Measurements from ENCODE around the gene AVEN.

Gene AVEN

GRCh38 chr15:34038871-34039789, at the start of gene AVEN:
AVEN (minus strand) TSS chr15:34039204; CDS start chr15:34039046, 158 bp downstream.
- TF ChIP-seq, protein P1, sequence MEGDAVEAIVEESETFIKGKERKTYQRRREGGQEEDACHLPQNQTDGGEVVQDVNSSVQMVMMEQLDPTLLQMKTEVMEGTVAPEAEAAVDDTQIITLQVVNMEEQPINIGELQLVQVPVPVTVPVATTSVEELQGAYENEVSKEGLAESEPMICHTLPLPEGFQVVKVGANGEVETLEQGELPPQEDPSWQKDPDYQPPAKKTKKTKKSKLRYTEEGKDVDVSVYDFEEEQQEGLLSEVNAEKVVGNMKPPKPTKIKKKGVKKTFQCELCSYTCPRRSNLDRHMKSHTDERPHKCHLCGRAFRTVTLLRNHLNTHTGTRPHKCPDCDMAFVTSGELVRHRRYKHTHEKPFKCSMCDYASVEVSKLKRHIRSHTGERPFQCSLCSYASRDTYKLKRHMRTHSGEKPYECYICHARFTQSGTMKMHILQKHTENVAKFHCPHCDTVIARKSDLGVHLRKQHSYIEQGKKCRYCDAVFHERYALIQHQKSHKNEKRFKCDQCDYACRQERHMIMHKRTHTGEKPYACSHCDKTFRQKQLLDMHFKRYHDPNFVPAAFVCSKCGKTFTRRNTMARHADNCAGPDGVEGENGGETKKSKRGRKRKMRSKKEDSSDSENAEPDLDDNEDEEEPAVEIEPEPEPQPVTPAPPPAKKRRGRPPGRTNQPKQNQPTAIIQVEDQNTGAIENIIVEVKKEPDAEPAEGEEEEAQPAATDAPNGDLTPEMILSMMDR (IDR thresholded peaks at IDR 0.05; ENCODE audit: insufficient read depth, missing control alignments): no peak
- FAIRE-seq (no peak), DNase-seq (ENCODE audit: insufficient read length, low spot score) (no peak)

DNA sequence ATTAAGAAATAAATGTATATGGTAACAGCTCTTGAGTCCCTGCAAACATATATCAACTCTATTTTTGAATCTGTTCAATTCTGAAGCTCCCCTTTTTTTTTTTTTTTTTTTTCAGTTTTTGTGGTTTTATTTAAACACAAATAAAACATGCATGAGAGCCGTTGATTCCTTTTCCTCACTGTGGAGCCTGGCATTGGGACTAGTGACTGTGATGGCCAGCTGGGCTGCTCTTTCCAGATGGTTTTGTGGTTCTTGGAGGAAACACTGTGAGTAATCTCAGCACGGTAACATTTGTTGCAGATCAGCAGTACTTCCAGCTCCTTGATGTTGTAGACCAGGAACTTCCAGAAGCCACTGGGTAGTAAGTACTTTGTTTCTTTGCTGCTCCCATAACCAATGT, 46.7 kb upstream of the AVEN start:
- FAIRE-seq (no peak), DNase-seq (ENCODE audit: insufficient read length, low spot score) (no peak)
- TF ChIP-seq, protein P1 (IDR thresholded peaks at IDR 0.05; ENCODE audit: insufficient read depth, missing control alignments): no peak

- TF ChIP-seq, protein P1 (IDR thresholded peaks at IDR 0.05; ENCODE audit: insufficient read depth, missing control alignments): no peak
- FAIRE-seq (no peak), DNase-seq (ENCODE audit: insufficient read length, low spot score) (no peak)
Observed at GRCh38 chr15:34084086-34084485, 45.1 kb upstream of the AVEN start.

DNA sequence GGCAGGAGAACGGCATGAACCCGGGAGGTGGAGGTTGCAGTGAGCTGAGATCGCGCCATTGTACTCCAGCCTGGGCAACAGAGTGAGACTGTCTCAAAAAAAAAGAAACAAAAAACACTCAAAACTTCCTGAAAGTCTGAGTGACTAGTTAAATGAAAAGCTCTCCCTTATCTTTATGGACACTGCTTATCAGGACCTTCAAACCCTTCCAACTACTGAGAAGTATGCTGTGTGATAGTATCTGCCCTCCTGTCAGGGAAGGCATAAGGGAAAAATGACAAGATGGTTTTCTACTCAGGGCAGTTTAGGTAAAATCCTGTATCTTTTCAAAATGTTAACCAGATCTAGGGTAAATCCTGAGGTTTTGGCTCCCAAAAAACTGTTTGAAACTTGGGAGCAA, 40.9 kb upstream of the AVEN start:
- DNase-seq (ENCODE audit: insufficient read length, low spot score) (no peak), FAIRE-seq (no peak)
- TF ChIP-seq, protein P1 (IDR thresholded peaks at IDR 0.05; ENCODE audit: insufficient read depth, missing control alignments): no peak

GRCh38 chr15:34078900-34079299, 39.9 kb upstream of the AVEN start:
- DNase-seq (ENCODE audit: insufficient read length, low spot score): no peak
- TF ChIP-seq, protein P1 (IDR thresholded peaks at IDR 0.05; ENCODE audit: insufficient read depth, missing control alignments): no peak
- FAIRE-seq: no peak

- DNase-seq (ENCODE audit: insufficient read length, low spot score) (no peak), FAIRE-seq (no peak)
- TF ChIP-seq, protein P1 (IDR thresholded peaks at IDR 0.05; ENCODE audit: insufficient read depth, missing control alignments): no peak
Observed at GRCh38 chr15:34076785-34077184, 37.8 kb upstream of the AVEN start.

DNA sequence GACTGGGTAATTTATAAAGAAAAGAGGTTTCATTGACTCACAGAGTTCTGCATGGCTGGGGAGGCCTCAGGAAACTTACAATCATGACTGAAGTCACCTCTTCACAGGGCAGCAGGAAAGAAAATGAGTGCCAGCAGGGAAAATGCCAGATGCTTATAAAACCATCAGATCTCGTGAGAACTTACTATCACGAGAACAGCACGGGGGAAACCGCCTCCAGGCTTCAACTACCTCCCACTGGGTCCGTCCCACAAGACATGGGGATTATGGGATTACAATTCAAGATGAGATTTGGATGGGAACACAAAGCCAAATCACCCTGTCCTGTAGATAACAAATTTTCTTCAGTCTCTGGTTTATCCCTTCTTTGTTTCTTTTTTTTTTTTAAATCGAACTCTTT, 31.0 kb upstream of the AVEN start:
- FAIRE-seq: no peak
- DNase-seq (ENCODE audit: insufficient read length, low spot score): no peak

More for the DNA sequence above, 31.0 kb upstream of the AVEN start:
- TF ChIP-seq, protein P1 (IDR thresholded peaks at IDR 0.05; ENCODE audit: insufficient read depth, missing control alignments): no peak

Data from D721Med (cell line).